ENCODE measurements around the gene BICRAL.

DNA sequence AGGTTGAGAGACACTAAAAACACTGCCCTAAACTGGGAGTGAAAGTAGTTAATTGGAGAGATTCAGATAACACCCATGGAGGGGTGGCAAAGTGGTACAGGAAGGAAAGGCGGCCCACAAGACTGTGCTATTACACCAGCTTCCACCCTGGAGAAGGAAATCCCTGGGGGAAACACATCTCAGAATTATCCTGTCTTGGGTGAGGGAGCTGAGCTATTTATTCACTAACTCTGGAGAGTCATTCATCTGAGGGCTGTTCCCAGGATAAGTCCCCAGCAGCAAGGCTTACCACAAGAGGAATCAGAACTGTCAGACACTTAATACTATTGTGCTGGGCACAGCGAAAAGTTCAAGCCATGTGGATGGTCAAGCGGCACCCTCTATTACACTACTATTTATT is 45.9 kb upstream of the BICRAL start:
- TF ChIP-seq CTCF (IDR thresholded peaks at IDR 0.05; ENCODE audit: low read depth, low read length, poor library complexity, severe bottlenecking) (no peak), EZH2phosphoT487 (IDR thresholded peaks at IDR 0.05; ENCODE audit: borderline replicate concordance, low read length) (no peak)
